ENCODE data around the gene GSN.

GRCh38 chr9:121316852-121317373 is 49.0 kb downstream of the GSN start:
- no peak for TF ChIP-seq EZH2 (IDR thresholded peaks at IDR 0.05; ENCODE audit: borderline replicate concordance, insufficient read depth, low read depth, low read length, poor library complexity, severe bottlenecking)
- no peak for TF ChIP-seq CTCF (IDR thresholded peaks at IDR 0.05)
